ENCODE data around the gene SMAD5.

Gene SMAD5

GRCh38 chr5:136198453-136198852 is 65.8 kb downstream of the SMAD5 start:
- no peak for DNase-seq

DNA sequence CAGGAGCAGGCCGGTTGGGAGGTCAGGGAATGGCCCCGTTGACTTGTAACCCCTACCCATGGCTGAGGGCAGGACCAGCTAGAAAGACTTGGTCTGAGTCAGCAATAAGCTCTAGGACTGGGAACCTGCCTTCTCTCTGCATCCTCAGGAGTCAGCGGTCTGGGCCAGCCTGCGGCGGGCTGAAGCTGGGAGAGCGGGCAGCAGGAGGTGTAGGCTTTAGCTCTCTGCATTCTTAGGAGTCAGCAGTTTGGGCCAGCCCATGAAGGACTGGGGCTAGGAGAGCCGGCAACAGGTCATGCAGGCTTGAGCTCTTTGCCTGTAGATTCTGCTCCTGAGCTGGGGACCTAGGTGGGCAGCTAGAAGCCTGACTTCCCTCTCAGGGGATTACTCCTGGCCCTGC is 66.8 kb downstream of the SMAD5 start:
- no peak for DNase-seq

- no peak for DNase-seq
Observed at GRCh38 chr5:136200130-136200529, 67.5 kb downstream of the SMAD5 start.

DNA sequence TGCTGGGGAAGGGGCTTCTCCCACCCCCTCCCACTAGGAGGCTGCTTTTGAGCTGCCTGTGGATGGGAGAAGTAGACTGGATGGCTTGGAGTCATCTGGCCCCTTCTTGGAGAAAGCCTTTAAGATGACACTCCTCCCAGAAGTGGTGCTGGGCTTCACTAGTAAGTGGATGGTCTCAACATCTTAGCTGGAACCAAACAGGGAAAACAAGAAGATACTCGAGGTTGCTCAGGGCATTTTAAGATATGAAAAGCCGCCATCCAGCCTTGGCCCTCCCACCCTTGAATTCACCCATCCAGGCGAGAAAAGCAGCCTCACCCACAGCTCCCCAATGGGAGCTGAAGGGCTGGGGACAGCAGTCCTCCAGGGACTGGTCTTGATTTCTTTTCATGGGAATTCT is 68.1 kb downstream of the SMAD5 start:
- no peak for DNase-seq

GRCh38 chr5:136201870-136202269 is 69.2 kb downstream of the SMAD5 start:
- no peak for DNase-seq

GRCh38 chr5:136202469-136203205 is 70.0 kb downstream of the SMAD5 start:
- no peak for DNase-seq

GRCh38 chr5:136203303-136203922 is 70.8 kb downstream of the SMAD5 start:
- no peak for DNase-seq

DNA sequence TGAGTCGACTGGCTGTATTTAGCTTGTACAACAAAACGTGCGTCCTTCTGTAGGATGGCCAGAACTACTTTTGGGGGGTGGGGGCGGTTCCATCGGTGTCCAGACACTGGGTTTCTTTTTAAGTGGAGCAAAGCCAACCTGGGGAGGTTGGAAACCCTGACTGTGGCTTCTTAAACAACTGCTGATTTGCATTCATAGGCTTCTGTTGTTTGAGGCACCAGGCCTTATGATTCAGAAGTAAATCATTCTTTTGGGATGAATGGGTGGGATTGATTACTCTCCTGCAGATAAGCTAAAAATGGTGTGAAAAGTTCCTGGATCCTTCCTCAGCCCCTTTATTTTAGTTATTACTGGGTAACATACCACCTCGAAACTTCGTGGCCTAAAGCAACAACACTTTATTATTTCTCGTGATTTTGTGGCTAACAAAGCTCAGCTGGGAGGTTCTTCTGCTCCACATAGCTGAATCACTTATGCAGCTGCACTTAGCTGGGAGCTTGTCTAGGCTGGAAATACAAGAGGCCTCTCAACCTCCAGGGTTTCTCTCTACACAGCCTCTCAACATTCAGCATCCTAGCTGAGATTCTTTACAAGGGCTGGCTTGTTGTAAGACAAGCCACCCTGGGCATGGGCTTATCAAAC is 72.5 kb downstream of the SMAD5 start:
- no peak for DNase-seq

DNA sequence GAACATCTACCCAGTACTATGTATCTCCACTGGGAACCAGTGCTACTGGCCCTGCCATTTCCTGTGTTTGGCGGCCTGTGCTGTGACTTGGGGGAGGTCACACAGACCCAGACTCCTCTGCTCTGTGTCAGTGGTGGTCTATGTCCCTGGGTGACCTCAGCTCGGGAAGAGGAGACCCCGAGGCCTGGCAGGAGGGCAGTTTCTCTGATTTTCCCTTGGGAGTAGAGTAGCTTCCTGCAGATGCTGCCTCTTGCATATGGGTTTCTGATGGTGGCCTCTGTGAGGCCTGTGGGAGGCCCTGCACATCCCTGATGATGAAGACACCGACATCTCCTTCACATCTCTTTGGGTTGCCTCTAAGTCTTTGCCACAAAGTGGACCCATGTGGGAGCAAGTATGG is 73.3 kb downstream of the SMAD5 start:
- DNase-seq: no peak

- DNase-seq: no peak
Observed at GRCh38 chr5:136206361-136206760, 73.7 kb downstream of the SMAD5 start.

- no peak for DNase-seq
Observed at GRCh38 chr5:136207631-136208030, 75.0 kb downstream of the SMAD5 start.

- no peak for DNase-seq
Observed at GRCh38 chr5:136208916-136209315, 76.3 kb downstream of the SMAD5 start.

DNA sequence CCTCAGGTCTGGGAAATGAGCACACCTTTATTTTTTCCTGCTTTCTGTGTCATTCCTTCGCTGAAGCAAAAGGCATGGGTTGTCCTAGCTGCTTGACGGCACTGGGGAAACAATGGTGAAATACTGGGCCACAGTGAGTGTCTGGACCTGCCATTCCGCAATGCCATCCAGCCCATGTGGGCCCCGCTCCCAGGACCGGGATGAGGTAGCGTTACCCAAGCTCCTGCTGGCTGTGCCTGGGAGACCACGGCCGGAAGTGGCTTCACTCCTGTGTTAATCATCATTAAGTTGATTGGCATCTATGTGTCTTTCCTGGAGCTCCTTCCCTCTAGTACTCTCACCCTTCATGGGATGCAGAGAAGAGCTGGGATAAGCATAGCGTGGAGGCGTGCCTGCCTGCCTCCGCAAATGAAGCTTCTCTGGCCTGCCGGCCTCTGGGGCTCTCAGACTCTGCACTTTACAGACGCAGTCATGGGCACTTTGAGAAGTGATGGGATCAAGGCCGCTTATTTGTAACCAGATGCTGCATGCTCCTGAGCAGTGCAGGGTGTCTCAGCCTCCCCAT is 76.8 kb downstream of the SMAD5 start:
- DNase-seq: no peak

- DNase-seq: no peak
Observed at GRCh38 chr5:136210259-136210658, 77.6 kb downstream of the SMAD5 start.

- DNase-seq: no peak
Observed at GRCh38 chr5:136211282-136212040, 78.8 kb downstream of the SMAD5 start.

- DNase-seq: peak; percentile 18 to 41
Observed at GRCh38 chr5:136212252-136212721, 79.6 kb downstream of the SMAD5 start.

DNA sequence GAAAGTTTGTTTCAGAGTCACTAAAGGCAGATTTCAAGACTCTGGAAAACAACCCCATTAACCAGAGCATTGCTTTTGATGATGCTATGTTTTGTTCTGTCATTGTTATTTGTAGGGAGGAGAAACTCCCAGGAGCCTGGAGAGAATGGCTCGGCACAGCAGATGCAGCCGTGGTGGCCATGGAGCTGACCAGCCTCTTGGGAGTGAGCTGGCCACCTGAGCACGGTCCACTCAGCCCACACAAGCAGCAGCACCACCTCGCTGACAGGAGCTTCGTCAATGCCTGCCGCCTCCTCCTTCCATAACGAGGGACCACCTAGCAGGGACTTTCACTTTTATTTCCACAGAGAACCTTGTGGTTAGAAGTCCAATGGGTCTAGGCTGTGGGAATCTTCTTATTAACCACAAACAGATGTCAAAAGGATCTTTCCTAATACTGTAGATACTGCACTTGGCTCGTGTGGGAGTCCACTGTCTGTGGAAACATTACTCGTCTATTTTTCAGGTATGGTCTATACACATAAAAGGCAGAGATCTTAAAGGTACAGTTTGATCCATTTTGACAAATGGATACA is 81.4 kb downstream of the SMAD5 start:
- DNase-seq: no peak

DNA sequence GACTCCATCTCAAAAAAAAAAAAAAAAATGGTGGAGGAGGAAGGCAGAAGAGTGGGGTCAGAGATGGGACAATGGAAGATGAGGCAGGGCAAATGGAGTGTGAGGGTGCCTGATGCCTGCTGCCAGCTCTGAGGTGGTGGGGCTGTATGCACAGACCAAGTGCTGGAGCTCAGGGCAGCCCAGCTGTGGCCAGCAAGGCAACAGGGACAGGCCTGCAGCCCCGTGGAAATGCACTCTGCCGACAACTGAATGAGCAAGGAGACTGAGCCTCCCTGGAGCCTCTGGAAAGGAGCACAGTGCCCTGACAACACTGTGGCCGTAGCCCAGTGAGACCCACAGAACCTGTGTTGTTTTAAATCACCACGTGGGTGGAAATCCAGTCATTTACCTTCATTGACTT is 83.2 kb downstream of the SMAD5 start:
- DNase-seq: no peak

GRCh38 chr5:136216230-136216629 is 83.6 kb downstream of the SMAD5 start:
- DNase-seq: no peak

GRCh38 chr5:136221340-136221739 is 88.7 kb downstream of the SMAD5 start:
- DNase-seq: no peak

GRCh38 chr5:136222580-136223235 is 90.1 kb downstream of the SMAD5 start:
- DNase-seq: no peak

DNA sequence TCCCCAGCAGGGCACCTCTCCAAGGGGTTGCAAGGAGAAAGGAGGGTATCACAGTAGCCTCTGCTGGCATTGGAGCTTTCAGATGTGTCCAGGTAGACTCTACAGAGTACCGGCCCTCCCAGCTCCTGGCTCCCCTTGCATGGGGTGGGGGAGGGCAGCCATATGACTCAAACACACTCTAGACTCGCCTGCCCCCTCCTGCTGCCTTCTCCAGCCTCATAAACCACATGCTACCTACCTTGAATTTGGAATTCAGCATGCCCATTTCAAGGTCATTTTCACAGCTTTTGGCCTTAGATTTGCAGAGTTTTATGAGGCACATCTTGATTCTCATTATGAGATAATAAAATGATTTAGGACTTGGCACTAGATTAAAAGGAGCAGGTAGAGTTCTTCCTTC is 93.2 kb downstream of the SMAD5 start:
- no peak for DNase-seq
